ENCODE measurements around the gene NTHL1. TPM values are rescaled to one million over a fixed set of nuclear protein-coding genes. Genes with fewer than 3 reads are reported as not detected.

NTHL1 gene
- polyA plus RNA-seq, 1 experiment = 10.7 TPM

GRCh38 chr16:2033057-2033908, 14.4 kb downstream of the NTHL1 start:
- TF ChIP-seq, protein P1, sequence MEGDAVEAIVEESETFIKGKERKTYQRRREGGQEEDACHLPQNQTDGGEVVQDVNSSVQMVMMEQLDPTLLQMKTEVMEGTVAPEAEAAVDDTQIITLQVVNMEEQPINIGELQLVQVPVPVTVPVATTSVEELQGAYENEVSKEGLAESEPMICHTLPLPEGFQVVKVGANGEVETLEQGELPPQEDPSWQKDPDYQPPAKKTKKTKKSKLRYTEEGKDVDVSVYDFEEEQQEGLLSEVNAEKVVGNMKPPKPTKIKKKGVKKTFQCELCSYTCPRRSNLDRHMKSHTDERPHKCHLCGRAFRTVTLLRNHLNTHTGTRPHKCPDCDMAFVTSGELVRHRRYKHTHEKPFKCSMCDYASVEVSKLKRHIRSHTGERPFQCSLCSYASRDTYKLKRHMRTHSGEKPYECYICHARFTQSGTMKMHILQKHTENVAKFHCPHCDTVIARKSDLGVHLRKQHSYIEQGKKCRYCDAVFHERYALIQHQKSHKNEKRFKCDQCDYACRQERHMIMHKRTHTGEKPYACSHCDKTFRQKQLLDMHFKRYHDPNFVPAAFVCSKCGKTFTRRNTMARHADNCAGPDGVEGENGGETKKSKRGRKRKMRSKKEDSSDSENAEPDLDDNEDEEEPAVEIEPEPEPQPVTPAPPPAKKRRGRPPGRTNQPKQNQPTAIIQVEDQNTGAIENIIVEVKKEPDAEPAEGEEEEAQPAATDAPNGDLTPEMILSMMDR (IDR thresholded peaks at IDR 0.05; ENCODE audit: low read depth, low read length) = no peak
- Histone ChIP-seq H3K27ac (ENCODE audit: low read depth, low read length) (peak overlapping the region; percentile 87), H3K4me3 (ENCODE audit: low read depth, low read length) (peak overlapping the region; percentile 36), H3K9me3 (ENCODE audit: control insufficient read depth, insufficient read depth, low read length) (no peaks in the 10 kb centered on the region; the same call in 1 of the 2 replicates), H3K27me3 (ENCODE audit: control insufficient read depth, insufficient read depth, low read length) (no peaks in the 10 kb centered on the region)
- no peak for DNase-seq (ENCODE audit: low read depth, low spot score)
- POLR2A ChIA-PET = interaction anchor here (0.6 to 2.2 kb wide), 6 partner anchors 9 to 122 kb away, joined by 3 to 14 read pairs (median 4); partner anchors contain the start of genes NTHL1, RPS2, TRAF7 and TSC2
- CTCF ChIA-PET = interaction anchor here (0.9 to 1.1 kb wide), 2 partner anchors 11 to 218 kb away, joined by 4 read pairs; partner anchors contain the start of gene ECI1

GRCh38 chr16:2032285-2033056, 15.2 kb downstream of the NTHL1 start:
- no peaks in the 10 kb centered on the region; the same call in 1 of the 2 replicates for H3K9me3 ChIP-seq (ENCODE audit: control insufficient read depth, insufficient read depth, low read length)
- CTCF ChIA-PET = interaction anchor here (0.6 to 1.0 kb wide), 4 partner anchors 10 to 219 kb away, joined by 3 to 6 read pairs (median 4); partner anchors contain the start of gene ECI1
- H3K27ac ChIP-seq (ENCODE audit: low read depth, low read length) = peak overlapping the region; percentile 87
- POLR2A ChIA-PET = interaction anchor here (0.6 to 2.2 kb wide), 4 partner anchors 15 to 123 kb away, joined by 3 to 14 read pairs (median 6); partner anchors contain the start of genes NTHL1, RPS2, TRAF7 and TSC2
- no peak overlapping the region for H3K4me3 ChIP-seq (ENCODE audit: low read depth, low read length)
- TF ChIP-seq, protein P1 (IDR thresholded peaks at IDR 0.05; ENCODE audit: low read depth, low read length) = no peak
- no peak for DNase-seq (ENCODE audit: low read depth, low spot score)
- H3K27me3 ChIP-seq (ENCODE audit: control insufficient read depth, insufficient read depth, low read length) = no peaks in the 10 kb centered on the region

GRCh38 chr16:2031081-2031577, 16.5 kb downstream of the NTHL1 start:
- H3K4me3 ChIP-seq (ENCODE audit: low read depth, low read length) = no peak overlapping the region
- H3K27me3 ChIP-seq (ENCODE audit: control insufficient read depth, insufficient read depth, low read length) = no peaks in the 10 kb centered on the region
- CTCF ChIA-PET = no interaction called here
- POLR2A ChIA-PET = no interaction called here
- TF ChIP-seq, protein P1 (IDR thresholded peaks at IDR 0.05; ENCODE audit: low read depth, low read length) = no peak
- DNase-seq (ENCODE audit: low read depth, low spot score) = no peak
- no peaks in the 10 kb centered on the region; the same call in 1 of the 2 replicates for H3K9me3 ChIP-seq (ENCODE audit: control insufficient read depth, insufficient read depth, low read length)
- no peak overlapping the region for H3K27ac ChIP-seq (ENCODE audit: low read depth, low read length)

GRCh38 chr16:2030036-2030435, 17.6 kb downstream of the NTHL1 start:
- no peak for DNase-seq (ENCODE audit: low read depth, low spot score)
- ChIA-PET CTCF (no interaction called here), POLR2A (no interaction called here)
- Histone ChIP-seq H3K27ac (ENCODE audit: low read depth, low read length) (no peak overlapping the region), H3K4me3 (ENCODE audit: low read depth, low read length) (no peak overlapping the region), H3K27me3 (ENCODE audit: control insufficient read depth, insufficient read depth, low read length) (no peaks in the 10 kb centered on the region), H3K9me3 (ENCODE audit: control insufficient read depth, insufficient read depth, low read length) (no peaks in the 10 kb centered on the region; the same call in 1 of the 2 replicates)
- TF ChIP-seq, protein P1 (IDR thresholded peaks at IDR 0.05; ENCODE audit: low read depth, low read length) = no peak
